ENCODE results near the gene SF3B1. TPM values are rescaled to one million over a fixed set of nuclear protein-coding genes. Genes with fewer than 3 reads are reported as not detected.

SF3B1 gene
- total RNA-seq, 2 donors from 2014 or later: 361 to 396 TPM

GRCh38 chr2:197398913-197399312 is 35.9 kb downstream of the SF3B1 start:
- no peaks in the 10 kb centered on the region for H3K4me1 ChIP-seq
- no peaks in the 10 kb centered on the region for H3K9me3 ChIP-seq
- intact Hi-C loops (cut with DNase I): no loop called here
- H3K4me3 ChIP-seq: no peak overlapping the region
- H3K27ac ChIP-seq: no peak overlapping the region
- DNase-seq: no peak
- TF ChIP-seq, protein P1, sequence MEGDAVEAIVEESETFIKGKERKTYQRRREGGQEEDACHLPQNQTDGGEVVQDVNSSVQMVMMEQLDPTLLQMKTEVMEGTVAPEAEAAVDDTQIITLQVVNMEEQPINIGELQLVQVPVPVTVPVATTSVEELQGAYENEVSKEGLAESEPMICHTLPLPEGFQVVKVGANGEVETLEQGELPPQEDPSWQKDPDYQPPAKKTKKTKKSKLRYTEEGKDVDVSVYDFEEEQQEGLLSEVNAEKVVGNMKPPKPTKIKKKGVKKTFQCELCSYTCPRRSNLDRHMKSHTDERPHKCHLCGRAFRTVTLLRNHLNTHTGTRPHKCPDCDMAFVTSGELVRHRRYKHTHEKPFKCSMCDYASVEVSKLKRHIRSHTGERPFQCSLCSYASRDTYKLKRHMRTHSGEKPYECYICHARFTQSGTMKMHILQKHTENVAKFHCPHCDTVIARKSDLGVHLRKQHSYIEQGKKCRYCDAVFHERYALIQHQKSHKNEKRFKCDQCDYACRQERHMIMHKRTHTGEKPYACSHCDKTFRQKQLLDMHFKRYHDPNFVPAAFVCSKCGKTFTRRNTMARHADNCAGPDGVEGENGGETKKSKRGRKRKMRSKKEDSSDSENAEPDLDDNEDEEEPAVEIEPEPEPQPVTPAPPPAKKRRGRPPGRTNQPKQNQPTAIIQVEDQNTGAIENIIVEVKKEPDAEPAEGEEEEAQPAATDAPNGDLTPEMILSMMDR (IDR thresholded peaks at IDR 0.05): no peak
- TF ChIP-seq POLR2A (IDR thresholded peaks at IDR 0.05): no peak
- peaks cover 25 to 76% of the 10 kb centered on the region in 2 donors for H3K36me3 ChIP-seq (replicated peaks in 1 of 2; ENCODE audit: insufficient read depth in 1 of 2, low read depth in 2 of 2)
- ATAC-seq: no peak
- 69 to 72% methylated on average over 2 of the region's 2 CpGs for whole genome bisulfite sequencing, 2 donors
- no peaks in the 10 kb centered on the region for H3K27me3 ChIP-seq

DNA sequence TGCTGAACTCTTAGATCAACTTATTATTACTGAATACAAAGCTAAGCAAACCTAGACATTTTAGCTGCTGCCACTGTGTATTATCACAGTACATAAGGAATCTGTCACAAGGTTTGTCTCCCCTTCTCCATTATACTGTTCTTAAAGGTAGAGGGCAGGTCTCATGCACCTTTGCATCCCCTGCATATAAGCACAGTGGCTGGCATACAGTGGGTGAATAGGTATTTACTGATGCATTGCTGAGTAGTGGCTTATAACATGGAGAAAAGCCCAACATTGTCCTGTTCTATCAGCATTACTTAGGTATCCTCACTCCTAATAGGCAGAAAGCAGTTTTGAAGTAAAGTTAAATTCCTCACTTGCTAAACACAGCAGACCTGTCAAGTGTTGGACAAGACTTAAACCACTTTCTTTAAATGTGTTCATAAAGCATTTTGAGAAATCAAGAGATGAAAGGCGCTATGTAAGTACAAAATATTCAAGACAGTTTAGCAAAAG is 43.6 kb downstream of the SF3B1 start:
- no peaks in the 10 kb centered on the region for H3K9me3 ChIP-seq
- DNase-seq (no peak), ATAC-seq (no peak)
- intact Hi-C loops (cut with DNase I): no loop called here
- no peaks in the 10 kb centered on the region for H3K27me3 ChIP-seq
- 100% methylated on average over 1 of the region's 1 CpG for WGBS, 2 donors
- H3K36me3 ChIP-seq (replicated peaks in 1 of 2; ENCODE audit: insufficient read depth in 1 of 2, low read depth in 2 of 2): peaks cover 22 to 35% of the 10 kb centered on the region in 2 donors
- no peak for TF ChIP-seq POLR2A (IDR thresholded peaks at IDR 0.05)
- TF ChIP-seq, protein P1 (IDR thresholded peaks at IDR 0.05): no peak
- no peak overlapping the region for H3K4me3 ChIP-seq
- no peaks in the 10 kb centered on the region for H3K4me1 ChIP-seq
- no peak overlapping the region for H3K27ac ChIP-seq

- H3K36me3 ChIP-seq (replicated peaks in 1 of 2; ENCODE audit: insufficient read depth in 1 of 2, low read depth in 2 of 2): peaks cover 15 to 22% of the 10 kb centered on the region in 2 donors
- TF ChIP-seq POLR2A (IDR thresholded peaks at IDR 0.05): no peak
- TF ChIP-seq, protein P1 (IDR thresholded peaks at IDR 0.05): no peak
- H3K4me3 ChIP-seq: no peak overlapping the region
- intact Hi-C loops (cut with DNase I): no loop called here
- no peaks in the 10 kb centered on the region for H3K27me3 ChIP-seq
- H3K27ac ChIP-seq: no peak overlapping the region
- ATAC-seq (no peak), DNase-seq (no peak)
- H3K9me3 ChIP-seq: no peaks in the 10 kb centered on the region
- 91 to 92% methylated on average over 5 of the region's 5 CpGs for WGBS, 2 donors
- no peaks in the 10 kb centered on the region for H3K4me1 ChIP-seq
Measured at GRCh38 chr2:197388866-197389587, 45.8 kb downstream of the SF3B1 start.

- Histone ChIP-seq H3K4me3 (no peak overlapping the region), H3K27ac (no peak overlapping the region), H3K4me1 (no peaks in the 10 kb centered on the region), H3K9me3 (no peaks in the 10 kb centered on the region), H3K36me3 (replicated peaks in 1 of 2; ENCODE audit: insufficient read depth in 1 of 2, low read depth in 2 of 2) (peaks cover 9 to 10% of the 10 kb centered on the region in 2 donors), H3K27me3 (no peaks in the 10 kb centered on the region)
- TF ChIP-seq POLR2A (IDR thresholded peaks at IDR 0.05): no peak
- TF ChIP-seq, protein P1 (IDR thresholded peaks at IDR 0.05): no peak
- DNase-seq (no peak), ATAC-seq (no peak)
- intact Hi-C loops (cut with DNase I): no loop called here
- 88 to 92% methylated on average over 8 of the region's 8 CpGs for WGBS, 2 donors
Measured at GRCh38 chr2:197387179-197387578, 47.6 kb downstream of the SF3B1 start.

DNA sequence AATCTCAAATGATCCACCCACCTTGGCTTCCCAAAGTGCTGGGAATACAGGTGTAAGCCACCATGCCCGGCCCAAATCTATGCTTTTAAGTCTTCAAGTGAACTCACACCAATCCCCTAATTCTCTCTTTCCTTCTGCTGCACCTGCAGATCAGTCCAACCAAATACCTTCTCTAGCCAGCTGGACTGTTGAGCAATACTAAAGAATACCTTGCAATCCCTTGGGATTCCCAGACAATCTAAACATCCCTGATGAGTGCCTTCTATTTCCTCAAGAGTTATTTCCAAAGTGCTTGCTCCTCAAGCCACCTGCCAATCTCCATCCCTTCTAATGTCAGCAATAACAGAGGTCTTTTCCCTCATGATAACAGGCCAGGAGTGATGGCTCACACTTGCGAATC is 48.6 kb downstream of the SF3B1 start:
- Histone ChIP-seq H3K9me3 (no peaks in the 10 kb centered on the region), H3K27me3 (no peaks in the 10 kb centered on the region), H3K27ac (no peak overlapping the region), H3K4me1 (no peaks in the 10 kb centered on the region), H3K36me3 (replicated peaks in 1 of 2; ENCODE audit: insufficient read depth in 1 of 2, low read depth in 2 of 2) (peaks cover 2% of the 10 kb centered on the region in 2 donors), H3K4me3 (no peak overlapping the region)
- 82 to 92% methylated on average over 2 of the region's 2 CpGs for WGBS, 2 donors
- ATAC-seq (no peak), DNase-seq (no peak)
- TF ChIP-seq, protein P1 (IDR thresholded peaks at IDR 0.05): no peak
- TF ChIP-seq POLR2A (IDR thresholded peaks at IDR 0.05): no peak
- intact Hi-C loops (cut with DNase I): no loop called here
